ENCODE results near the gene FER.

FER gene

GRCh38 chr5:109177782-109178181 is 430.1 kb downstream of the FER start:
- DNase-seq (ENCODE audit: low read depth) = no peak

- no peak for DNase-seq (ENCODE audit: low read depth)
Observed at GRCh38 chr5:109180668-109181067, 433.0 kb downstream of the FER start.

- DNase-seq (ENCODE audit: low read depth) = no peak
Observed at GRCh38 chr5:109186759-109187158, 439.1 kb downstream of the FER start.

- peak; percentile 46 for DNase-seq (ENCODE audit: low read depth)
Observed at GRCh38 chr5:109191153-109191558, 443.5 kb downstream of the FER start.

GRCh38 chr5:109192027-109192426 is 444.3 kb downstream of the FER start:
- no peak for DNase-seq (ENCODE audit: low read depth)

GRCh38 chr5:109192555-109193281 is 445.0 kb downstream of the FER start:
- DNase-seq (ENCODE audit: low read depth) = no peak

GRCh38 chr5:109195667-109196066 is 448.0 kb downstream of the FER start:
- DNase-seq (ENCODE audit: low read depth) = no peak

GRCh38 chr5:109196087-109196822 is 448.6 kb downstream of the FER start:
- no peak for DNase-seq (ENCODE audit: low read depth)

- no peak for DNase-seq (ENCODE audit: low read depth)
Observed at GRCh38 chr5:109196823-109197160, 449.1 kb downstream of the FER start.

GRCh38 chr5:109199289-109199688 is 451.6 kb downstream of the FER start:
- DNase-seq (ENCODE audit: low read depth) = no peak

GRCh38 chr5:109199799-109200620 is 452.3 kb downstream of the FER start:
- no peak for DNase-seq (ENCODE audit: low read depth)

GRCh38 chr5:109215040-109215439 is 467.3 kb downstream of the FER start:
- DNase-seq (ENCODE audit: low read depth) = no peak

- no peak for DNase-seq (ENCODE audit: low read depth)
Observed at GRCh38 chr5:109218818-109219217, 471.1 kb downstream of the FER start.

GRCh38 chr5:109223531-109223930 is 475.8 kb downstream of the FER start:
- no peak for DNase-seq (ENCODE audit: low read depth)

- DNase-seq (ENCODE audit: low read depth) = no peak
Observed at GRCh38 chr5:109224276-109224882, 476.7 kb downstream of the FER start.

- no peak for DNase-seq (ENCODE audit: low read depth)
Observed at GRCh38 chr5:109225716-109226625, 478.3 kb downstream of the FER start.

GRCh38 chr5:109230369-109230768 is 482.7 kb downstream of the FER start:
- no peak for DNase-seq (ENCODE audit: low read depth)

- DNase-seq (ENCODE audit: low read depth) = no peak
Observed at GRCh38 chr5:109231331-109231730, 483.6 kb downstream of the FER start.

- no peak for DNase-seq (ENCODE audit: low read depth)
Observed at GRCh38 chr5:109234381-109234780, 486.7 kb downstream of the FER start.

GRCh38 chr5:109239456-109239855 is 491.8 kb downstream of the FER start:
- DNase-seq (ENCODE audit: low read depth) = no peak

GRCh38 chr5:109242518-109242917 is 494.8 kb downstream of the FER start:
- no peak for DNase-seq (ENCODE audit: low read depth)
